Measurements from ENCODE around the gene CCSER1. TPM values are rescaled to one million over a fixed set of nuclear protein-coding genes. Genes with fewer than 3 reads are reported as not detected.
"Not testable (repeated sequence)": the region's sequence is repeated elsewhere in the genome, so short reads cannot be mapped to it uniquely, and the experiment has no call there.

The CCSER1 gene
- total RNA-seq, 1 donor from 2014 or later: 14.7 TPM

- no peak for DNase-seq (ENCODE audit: low spot score)
Observed at GRCh38 chr4:91502365-91502764, 1375.2 kb downstream of the CCSER1 start.

DNA sequence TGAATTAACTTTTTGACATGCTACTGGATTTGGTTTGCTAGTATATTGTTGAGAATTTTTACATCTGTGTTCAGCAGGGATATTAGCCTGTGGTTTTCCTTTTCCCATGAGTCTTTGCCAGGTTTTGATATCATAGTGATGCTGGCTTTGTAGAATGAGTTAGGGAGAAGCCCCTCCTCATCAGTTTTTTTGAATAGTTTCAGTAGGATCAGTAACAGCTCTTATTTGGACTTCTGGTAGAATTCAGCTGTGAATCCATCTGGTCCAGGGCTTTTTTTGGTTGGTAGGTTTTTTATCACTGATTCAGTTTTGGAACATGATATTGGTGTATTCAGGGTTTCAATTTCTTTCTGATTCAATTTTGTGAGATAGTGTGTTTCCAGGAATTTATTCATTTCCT is 1386.1 kb downstream of the CCSER1 start:
- no peak for DNase-seq (ENCODE audit: low spot score)

GRCh38 chr4:91519155-91519554 is 1392.0 kb downstream of the CCSER1 start:
- DNase-seq (ENCODE audit: low spot score): no peak

DNA sequence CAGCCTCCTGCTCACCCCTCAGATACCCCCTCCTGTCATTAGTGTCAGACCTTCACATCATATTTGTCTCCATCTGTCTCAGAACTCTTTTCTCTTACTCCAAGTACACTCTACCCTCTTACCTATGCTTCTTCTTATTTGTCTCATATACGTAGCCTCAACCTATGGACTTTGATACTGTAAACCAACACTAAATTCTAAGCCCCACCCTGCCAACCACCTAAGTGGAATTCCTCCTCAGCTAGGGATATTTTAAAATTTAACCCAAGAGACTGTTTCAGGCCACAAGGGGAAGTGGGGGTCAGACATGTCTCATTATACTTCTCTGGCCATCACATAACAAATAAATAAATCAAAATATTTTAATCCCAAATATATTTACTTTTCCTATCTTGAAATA is 1398.4 kb downstream of the CCSER1 start:
- no peak for DNase-seq (ENCODE audit: low spot score)

DNA sequence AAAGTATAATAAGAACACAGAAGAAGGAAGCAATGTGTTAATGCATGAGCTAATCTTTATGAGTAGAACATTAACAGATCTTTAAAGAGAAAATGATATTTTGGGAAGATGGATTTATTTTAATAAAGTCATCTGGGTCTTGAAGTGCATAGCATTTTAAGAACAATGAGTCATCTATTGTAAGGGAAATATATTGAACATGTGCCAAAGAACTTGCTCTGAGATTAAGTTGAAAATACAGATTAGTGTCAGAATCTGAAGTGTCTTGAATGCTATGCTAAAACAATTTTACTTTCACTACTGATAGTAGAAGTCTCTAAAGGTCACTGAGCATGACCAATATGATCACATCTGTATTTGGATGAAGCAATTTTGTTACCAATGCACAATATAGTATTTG is 1399.9 kb downstream of the CCSER1 start:
- no peak for DNase-seq (ENCODE audit: low spot score)

DNA sequence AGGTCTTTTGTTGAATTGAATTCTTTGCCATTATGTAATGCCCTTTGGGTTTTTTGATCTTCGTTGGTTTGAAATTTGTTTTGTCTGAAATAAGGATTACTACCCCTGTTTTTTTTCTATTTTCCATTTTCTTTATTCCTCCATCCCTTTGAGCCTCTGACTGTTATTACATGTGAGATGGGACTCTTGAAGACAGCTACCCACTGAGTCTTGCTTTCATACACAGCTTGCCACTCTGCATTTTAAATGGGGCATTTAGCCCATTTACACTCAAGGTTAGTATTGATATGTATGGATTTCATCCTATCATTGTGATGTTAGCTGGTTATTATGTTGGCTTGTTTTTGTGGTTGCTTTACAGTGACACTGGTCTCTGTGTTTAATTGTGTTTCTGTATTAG is 1440.4 kb downstream of the CCSER1 start:
- DNase-seq (ENCODE audit: low spot score): no peak

DNA sequence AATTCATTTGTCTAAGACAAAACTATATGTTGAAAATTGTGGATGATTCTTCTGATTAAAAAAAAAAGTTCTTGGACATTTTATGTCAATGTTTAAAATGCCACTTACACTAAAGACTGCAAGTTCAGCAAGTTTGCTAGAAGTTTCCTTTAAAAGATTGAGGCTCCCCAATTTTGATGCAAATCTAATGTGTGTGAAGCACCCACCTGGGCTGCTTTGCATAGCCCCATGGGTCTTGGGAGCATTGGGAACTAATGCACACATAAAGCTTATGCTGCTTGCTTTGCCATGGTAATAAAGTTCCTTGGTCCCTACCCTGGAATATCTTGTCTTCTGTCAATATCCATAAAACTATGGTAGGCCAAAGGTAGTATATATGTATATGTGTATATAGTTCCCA is 1450.7 kb downstream of the CCSER1 start:
- no peak for DNase-seq (ENCODE audit: low spot score)

DNA sequence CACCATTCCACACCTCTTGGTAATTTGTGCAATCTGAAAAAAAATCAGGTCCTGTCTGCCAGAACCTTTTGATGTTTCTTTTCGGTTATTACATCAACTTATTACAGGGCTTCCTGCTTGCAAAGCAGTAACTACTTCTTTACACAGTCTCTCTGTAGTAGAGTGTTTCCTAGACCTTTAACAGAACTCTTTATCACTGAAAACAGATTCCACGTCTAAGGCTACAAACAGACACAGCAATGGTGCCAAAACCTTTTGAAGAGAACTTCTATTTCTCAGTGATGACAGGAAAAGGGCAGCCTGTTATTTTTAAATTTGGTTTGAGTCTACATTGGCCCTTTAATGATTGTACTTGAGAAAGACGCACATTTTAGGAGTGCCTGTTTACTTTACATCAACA is 1463.1 kb downstream of the CCSER1 start:
- peak; percentile 69 for DNase-seq (ENCODE audit: low spot score)

DNA sequence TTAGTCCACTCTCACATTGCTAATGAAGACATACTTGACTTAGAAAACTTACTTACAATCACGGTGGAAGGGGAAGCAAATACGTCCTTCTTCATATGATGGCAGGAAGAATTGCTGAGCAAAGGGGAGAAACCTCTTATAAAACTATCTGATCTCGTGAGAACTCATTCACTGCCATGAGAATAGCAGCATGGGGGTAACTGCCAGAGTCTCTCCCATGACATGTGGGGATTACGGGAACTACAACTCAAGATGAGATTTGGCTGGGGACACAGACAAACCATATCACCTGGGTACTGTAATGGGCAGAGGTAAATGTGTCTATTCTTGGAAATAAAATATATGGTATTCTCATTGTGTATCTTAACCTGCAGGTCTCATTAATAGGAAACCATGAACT is 1464.9 kb downstream of the CCSER1 start:
- DNase-seq (ENCODE audit: low spot score): no peak

- DNase-seq (ENCODE audit: low spot score): no peak
Observed at GRCh38 chr4:91596718-91597117, 1469.5 kb downstream of the CCSER1 start.

DNA sequence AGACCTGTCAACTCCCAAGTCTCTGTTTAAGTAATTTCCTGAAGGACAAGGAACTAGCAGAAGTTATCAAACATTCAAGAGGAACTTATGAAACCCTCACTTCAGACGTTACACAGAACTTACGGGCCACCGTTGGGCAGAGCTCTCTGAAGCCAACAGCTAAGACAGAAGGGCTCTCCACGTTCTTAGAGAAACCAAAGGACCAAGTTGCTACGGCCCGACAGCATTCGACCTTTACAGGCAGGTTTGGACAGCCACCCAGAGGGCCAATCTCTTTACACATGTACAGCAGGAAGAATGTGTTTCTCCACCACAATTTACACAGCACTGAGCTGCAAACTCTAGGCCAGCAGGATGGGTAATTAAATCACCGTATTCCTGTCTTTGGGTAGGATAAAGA is 1471.5 kb downstream of the CCSER1 start:
- DNase-seq (ENCODE audit: low spot score): no peak

DNA sequence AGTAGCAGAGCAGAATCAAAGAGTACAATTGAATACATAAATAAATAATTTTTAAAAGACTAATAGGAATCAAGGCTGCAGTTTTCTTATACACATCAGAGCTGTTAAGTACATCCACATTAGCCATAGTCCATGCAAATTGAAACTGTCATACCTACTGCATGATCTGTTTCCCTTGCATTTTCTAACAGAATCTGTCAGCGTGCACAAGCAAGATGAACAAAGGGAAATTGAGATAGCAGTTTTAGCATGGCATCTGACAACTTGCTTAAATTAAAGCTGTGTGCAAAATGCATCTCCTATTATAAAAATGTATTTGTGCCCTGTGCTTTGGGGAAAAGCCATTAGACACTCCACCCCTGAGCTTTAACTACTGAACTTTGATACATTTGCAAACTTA is 1473.1 kb downstream of the CCSER1 start:
- DNase-seq (ENCODE audit: low spot score): no peak

DNA sequence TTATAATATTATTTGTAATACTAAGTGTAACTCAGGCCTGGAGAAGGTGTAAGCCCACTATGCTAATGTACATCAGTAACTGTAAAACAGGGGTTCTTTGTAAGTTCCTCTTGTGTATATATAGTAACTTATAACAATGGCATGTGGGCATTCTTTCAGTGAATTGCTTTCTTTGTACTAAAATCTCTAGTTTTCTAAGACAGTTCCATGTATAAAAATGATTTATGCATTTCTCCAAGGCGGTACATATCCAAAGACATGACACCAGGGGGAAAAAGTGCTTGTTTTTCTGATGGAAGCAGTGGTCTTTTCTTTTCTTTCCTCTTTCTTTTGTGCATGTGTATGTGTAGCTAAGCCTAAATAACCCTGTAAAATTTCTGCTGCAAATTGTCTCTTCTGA is 1474.2 kb downstream of the CCSER1 start:
- no peak for DNase-seq (ENCODE audit: low spot score)

DNA sequence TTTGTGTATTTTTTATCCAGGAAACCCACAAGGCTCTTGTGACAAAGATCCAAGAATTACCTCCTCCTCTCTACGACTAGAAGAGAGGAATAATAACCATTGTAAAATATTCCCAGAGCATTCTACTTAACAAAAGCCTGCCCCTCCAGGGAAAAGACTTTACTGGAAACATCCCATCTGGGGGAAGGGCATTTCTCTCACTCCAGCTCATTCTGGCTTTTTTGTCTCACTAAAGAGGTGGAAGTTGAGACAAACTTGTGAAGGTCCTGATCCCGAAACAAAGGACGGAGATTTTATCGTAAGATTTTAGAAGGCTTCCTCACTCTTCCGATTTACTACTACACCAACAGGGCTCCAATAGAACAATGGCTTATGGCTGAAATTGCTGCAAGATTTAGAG is 1484.6 kb downstream of the CCSER1 start:
- no peak for DNase-seq (ENCODE audit: low spot score)

DNA sequence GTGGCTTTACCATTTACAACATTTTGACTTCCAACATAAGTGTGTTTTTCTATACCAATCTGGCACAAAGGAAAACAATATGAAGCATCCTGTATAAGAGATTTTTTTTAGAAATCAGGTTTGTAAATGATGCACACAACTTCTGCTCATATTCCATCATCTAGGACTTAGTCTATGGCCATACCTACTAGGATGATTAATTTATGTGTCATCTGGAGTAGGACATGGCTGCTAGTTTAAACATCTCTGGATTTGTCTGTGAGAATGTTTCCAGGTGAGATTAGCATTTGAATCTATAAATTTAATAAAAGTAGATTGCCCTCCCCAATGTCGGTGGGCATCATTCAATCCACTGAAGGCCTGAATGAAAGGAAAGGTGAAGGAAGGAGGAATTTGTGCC is 1493.8 kb downstream of the CCSER1 start:
- DNase-seq (ENCODE audit: low spot score): no peak

DNA sequence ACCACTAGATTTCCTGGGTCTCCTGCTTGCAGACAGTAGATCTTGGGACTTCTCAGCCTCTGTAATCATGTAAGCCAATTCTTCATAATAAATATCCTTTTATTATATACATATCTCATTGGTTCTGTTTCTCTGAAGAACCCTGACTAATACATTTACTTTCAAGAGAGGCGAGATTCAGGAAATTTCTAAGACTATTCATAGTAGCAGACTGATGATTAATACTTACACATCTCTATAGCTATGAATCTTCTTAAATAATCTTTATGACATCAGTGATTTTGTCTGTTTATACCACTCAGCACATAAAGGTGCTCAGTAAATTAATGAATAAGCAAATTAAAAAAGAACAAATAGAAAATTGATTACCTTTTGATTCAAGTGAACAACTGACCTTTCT is 1494.3 kb downstream of the CCSER1 start:
- DNase-seq (ENCODE audit: low spot score): no peak

DNA sequence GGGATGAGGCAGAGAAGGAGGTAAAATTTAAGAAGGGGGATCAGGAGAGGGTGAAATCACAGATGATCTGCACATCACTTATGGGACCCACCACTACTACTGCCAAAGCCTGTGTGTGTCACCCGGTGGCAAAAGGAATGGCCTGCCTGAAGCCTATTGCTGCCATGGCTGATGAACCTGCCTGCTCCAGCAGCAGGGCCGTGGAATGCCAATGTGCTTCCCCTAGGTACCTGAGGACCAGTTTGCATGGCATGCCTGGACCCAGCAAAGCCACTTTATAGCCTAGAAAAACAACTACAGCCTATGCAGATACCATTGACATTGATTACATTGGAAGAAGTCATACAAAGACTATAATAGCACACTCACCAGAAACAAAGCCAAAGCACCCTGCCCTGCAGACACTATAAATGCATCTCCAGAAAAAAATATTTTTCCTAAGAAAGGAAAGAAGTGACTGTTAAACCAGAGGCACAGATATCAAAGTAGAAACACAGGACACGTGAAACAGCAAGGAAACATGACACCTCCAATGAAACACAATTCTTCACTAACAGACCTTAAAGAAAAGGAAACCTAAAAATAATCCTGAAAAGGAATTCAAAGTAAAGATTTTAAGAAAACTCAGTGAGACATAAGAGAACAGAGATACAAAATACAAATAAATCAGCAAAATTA is 1495.9 kb downstream of the CCSER1 start:
- DNase-seq (ENCODE audit: low spot score): no peak

DNA sequence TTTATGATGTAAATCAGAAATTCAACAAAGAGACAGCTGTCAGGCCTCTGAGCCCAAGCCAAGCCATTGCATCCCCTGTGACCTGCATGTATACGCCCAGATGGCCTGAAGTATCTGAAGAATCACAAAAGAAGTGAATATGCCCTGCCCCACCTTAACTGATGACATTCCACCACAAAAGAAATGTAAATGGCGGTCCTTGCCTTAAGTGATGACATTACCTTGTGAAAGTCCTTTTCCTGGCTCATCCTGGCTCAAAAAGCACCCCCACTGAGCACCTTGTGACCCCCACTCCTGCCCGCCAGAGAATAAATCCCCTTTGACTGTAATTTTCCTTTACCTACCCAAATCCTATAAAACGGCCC is 1496.4 kb downstream of the CCSER1 start:
- not testable (repeated sequence) for DNase-seq (ENCODE audit: low spot score)

DNA sequence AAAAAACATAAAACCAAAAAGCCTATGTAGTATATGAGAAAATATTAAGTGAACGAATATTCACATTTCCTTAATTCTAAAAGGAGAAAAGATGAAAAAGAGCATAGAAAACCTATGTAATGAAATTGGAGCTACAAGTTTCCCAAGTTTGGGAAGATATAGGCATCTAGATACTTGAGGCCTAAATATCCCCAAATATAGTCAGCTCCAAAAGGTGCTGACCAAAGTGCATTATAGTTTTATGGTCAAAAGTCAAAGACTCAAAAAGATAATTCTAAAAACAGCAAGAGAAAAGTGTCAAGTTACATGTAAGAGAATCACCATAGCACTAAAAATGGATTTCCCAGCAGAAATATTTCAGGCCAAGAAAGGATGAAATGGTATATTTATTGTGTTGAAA is 1502.9 kb downstream of the CCSER1 start:
- DNase-seq (ENCODE audit: low spot score): no peak

GRCh38 chr4:91630764-91631163 is 1503.6 kb downstream of the CCSER1 start:
- no peak for DNase-seq (ENCODE audit: low spot score)

DNA sequence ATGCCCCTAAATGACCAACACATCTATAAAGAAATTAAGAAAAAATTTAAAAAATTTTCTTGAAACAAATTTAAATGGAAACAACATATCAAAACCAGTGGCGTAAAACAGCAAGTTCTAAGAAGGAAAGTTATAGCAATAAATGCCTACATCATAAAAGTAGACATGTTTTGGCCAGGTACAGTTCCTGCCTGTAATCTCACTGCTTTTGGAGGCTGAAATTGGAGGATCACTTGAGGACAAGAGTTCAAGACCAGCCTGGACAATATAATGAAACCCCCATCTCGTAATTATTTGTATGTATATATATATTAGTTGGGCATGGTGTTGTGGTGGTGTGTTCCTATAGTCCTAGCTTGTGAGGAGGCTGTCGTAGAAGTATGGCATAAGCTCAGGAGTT is 1504.1 kb downstream of the CCSER1 start:
- DNase-seq (ENCODE audit: low spot score): no peak

DNA sequence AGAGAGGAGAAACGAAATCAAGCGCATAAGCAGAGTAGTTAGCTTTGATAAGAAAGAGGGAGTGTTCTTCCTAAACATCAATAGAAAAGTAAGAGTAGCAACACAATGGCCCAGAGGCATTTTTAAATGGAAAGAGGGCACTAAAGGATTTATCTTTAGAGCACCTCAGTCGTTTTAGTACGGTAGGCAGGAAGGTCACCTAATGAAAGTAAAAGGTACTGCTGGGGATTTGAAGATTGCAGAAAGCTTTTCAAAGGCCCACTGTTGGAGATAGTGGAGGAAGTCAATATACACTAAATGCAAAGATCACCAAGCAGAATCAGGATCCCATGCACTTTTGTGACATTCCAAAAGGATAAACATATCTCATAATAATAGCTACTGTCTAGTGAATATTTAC is 1508.9 kb downstream of the CCSER1 start:
- no peak for DNase-seq (ENCODE audit: low spot score)
